ENCODE measurements around the gene B4GALT2.
A peak's percentile ranks its signal among the peaks of the same experiment; 100 is the strongest.

The B4GALT2 gene

GRCh38 chr1:43983253-43983899, 4.4 kb downstream of the B4GALT2 start:
- no peak for DNase-seq (ENCODE audit: extremely low read depth in 1 of 2, low read depth in 1 of 2)

- no peak for DNase-seq (ENCODE audit: extremely low read depth in 1 of 2, low read depth in 1 of 2)
Measured at GRCh38 chr1:43984855-43985254, 5.8 kb downstream of the B4GALT2 start.

GRCh38 chr1:43985984-43986595, 7.1 kb downstream of the B4GALT2 start:
- DNase-seq (ENCODE audit: extremely low read depth in 1 of 2, low read depth in 1 of 2) = no peak

GRCh38 chr1:43986712-43987111, 7.7 kb downstream of the B4GALT2 start:
- no peak for DNase-seq (ENCODE audit: extremely low read depth in 1 of 2, low read depth in 1 of 2)

- no peak for DNase-seq (ENCODE audit: extremely low read depth in 1 of 2, low read depth in 1 of 2)
Measured at GRCh38 chr1:43987159-43987902, 8.3 kb downstream of the B4GALT2 start.

GRCh38 chr1:43990271-43991199, 11.5 kb downstream of the B4GALT2 start:
- no peak for DNase-seq (ENCODE audit: extremely low read depth in 1 of 2, low read depth in 1 of 2)

- DNase-seq (ENCODE audit: extremely low read depth in 1 of 2, low read depth in 1 of 2) = no peak
Measured at GRCh38 chr1:43991200-43991475, 12.1 kb downstream of the B4GALT2 start.

GRCh38 chr1:43991476-43992231, 12.6 kb downstream of the B4GALT2 start, which contains the start of gene CCDC24:
Gene CCDC24, plus strand, starts transcription at chr1:43991599. Its CDS starts 280 bp downstream, at chr1:43991879.
- DNase-seq (ENCODE audit: extremely low read depth in 1 of 2, low read depth in 1 of 2) = peak; percentile 57 to 72

GRCh38 chr1:43992232-43992995, 13.4 kb downstream of the B4GALT2 start:
- DNase-seq (ENCODE audit: extremely low read depth in 1 of 2, low read depth in 1 of 2) = no peak

- DNase-seq (ENCODE audit: extremely low read depth in 1 of 2, low read depth in 1 of 2) = no peak
Measured at GRCh38 chr1:43993206-43993914, 14.3 kb downstream of the B4GALT2 start.

- no peak for DNase-seq (ENCODE audit: extremely low read depth in 1 of 2, low read depth in 1 of 2)
Measured at GRCh38 chr1:43994071-43994470, 15.1 kb downstream of the B4GALT2 start.

GRCh38 chr1:43994794-43995790, 16.1 kb downstream of the B4GALT2 start:
- no peak for DNase-seq (ENCODE audit: extremely low read depth in 1 of 2, low read depth in 1 of 2)

GRCh38 chr1:43995984-43996732, 17.1 kb downstream of the B4GALT2 start:
- DNase-seq (ENCODE audit: extremely low read depth in 1 of 2, low read depth in 1 of 2) = no peak

GRCh38 chr1:43996733-43997115, 17.7 kb downstream of the B4GALT2 start:
- DNase-seq (ENCODE audit: extremely low read depth in 1 of 2, low read depth in 1 of 2) = no peak

GRCh38 chr1:43997295-43997999, 18.4 kb downstream of the B4GALT2 start:
- DNase-seq (ENCODE audit: extremely low read depth in 1 of 2, low read depth in 1 of 2) = no peak

GRCh38 chr1:43998000-43998378, 19.0 kb downstream of the B4GALT2 start:
- no peak for DNase-seq (ENCODE audit: extremely low read depth in 1 of 2, low read depth in 1 of 2)

GRCh38 chr1:43999455-43999854, 20.4 kb downstream of the B4GALT2 start:
- no peak for DNase-seq (ENCODE audit: extremely low read depth in 1 of 2, low read depth in 1 of 2)
